Measurements from ENCODE around the gene DDIT4. TPM values are rescaled to one million over a fixed set of nuclear protein-coding genes. Genes with fewer than 3 reads are reported as not detected.

Gene DDIT4
- total and polyA plus RNA-seq, 2 of the 8 experiments (the other 6 are each of a cell fraction or from before 2014, with no cell fraction given): 47.4 to 108 TPM

- no peak for TF ChIP-seq ATF3 (IDR thresholded peaks at IDR 0.05; ENCODE audit: insufficient read depth, low read depth, low read length)
- TF ChIP-seq NRF1 (IDR thresholded peaks at IDR 0.05; ENCODE audit: low read depth, low read length): no peak
- TF ChIP-seq RNF2 (IDR thresholded peaks at IDR 0.05; ENCODE audit: borderline replicate concordance, low read depth, low read length, missing control alignments, poor library complexity, severe bottlenecking): no peak
These were observed 29.1 kb upstream of the DDIT4 start (continued) for GRCh38 chr10:72244573-72245038.

Data from H1 (cell line).